ENCODE results near the gene CMBL.
"Not testable (repeated sequence)": the region's sequence is repeated elsewhere in the genome, so short reads cannot be mapped to it uniquely, and the experiment has no call there.

CMBL gene
- total RNA-seq: 0.28 to 4.1 (median 2.0) reads per million in 17 experiments

DNA sequence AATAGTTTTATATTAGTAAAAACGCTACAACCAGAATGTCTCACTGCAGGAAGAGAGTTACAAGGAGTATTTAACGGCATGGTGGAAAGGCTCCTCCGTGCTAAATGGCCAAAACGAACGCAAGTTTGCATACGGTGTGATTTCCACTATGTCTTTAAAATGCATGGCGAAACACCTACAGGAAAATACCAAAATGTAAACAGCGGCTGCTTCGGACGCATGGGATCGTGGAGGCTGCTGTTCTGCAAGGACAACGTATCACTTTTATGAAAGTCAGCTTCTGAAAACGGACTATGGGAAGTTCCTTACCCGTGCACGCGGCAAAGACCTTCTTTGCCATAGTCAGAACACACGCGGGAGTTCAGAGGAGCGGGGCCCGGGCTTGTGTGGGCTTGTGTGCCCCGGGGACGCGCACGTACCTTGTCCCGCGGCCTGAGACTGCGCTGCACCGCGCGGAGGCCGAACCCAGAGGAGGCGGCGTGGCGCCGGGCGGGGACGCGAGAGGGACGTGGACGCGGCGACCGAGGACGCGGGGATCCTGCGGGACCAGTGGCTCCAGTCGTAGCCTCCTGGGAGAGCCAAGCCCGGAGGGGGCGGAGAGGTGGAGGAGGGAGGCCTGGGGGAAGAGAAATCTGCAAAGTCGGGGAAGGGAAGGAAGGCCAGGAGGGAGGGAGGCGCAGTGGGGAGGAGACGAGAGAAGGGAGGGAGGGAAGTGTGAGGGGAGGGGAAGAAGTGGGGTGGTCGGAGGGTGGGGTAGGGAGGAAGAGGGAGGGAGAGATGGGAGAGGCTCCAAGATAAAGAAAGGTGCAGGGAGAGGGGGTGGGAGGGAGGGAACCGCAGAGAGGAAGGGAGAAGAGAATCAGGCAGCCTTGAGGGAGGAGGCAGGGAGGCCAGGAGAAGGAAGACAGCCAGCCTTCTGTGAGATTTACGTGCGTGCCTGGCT is at the start of gene CMBL:
Gene CMBL (minus strand): TSS at position 697 of the 943 bp plus-strand sequence. CDS start 17,140 bp downstream, outside the sequence.
- DNase-seq: peak; percentile 43 to 79 (median 60)

DNA sequence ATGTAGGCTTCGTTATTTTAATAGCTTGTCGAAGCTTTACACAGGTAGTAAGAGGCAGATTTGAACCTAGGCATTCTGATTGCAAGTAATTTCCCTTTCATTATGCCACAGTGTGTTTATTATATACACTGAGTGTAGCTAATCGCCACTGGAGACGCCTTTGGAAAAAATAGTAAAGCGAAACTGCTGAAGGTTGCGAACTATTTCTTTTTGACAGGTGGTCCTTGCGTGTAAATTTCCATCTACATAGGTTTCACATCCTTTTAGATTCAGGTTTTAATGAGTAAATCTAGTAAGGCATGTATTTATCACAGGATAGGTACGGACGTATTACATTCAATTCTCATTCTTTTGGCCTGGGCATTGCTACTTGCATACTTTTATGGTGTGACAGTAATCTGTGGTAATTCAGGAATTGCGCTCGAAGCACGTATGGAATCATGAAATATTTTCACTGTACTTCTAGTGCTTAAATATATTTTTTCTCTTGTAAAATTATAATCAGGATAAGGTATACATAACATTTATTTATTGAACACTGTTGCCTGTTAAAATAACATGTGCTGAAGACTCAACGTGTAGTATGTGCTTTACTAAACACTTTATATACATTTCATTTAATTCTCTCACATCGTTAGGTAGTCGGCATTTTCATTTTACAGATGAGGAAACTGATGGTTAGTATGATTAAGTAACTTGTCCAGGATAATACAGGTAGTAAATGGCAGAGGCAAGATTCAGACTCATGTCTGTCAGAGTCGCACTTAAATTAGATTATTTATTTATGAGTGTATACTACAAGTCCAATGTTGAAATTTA is 47.6 kb upstream of the CMBL start:
- peak in 2 of 4 experiments; percentile 26 to 29 for DNase-seq

DNA sequence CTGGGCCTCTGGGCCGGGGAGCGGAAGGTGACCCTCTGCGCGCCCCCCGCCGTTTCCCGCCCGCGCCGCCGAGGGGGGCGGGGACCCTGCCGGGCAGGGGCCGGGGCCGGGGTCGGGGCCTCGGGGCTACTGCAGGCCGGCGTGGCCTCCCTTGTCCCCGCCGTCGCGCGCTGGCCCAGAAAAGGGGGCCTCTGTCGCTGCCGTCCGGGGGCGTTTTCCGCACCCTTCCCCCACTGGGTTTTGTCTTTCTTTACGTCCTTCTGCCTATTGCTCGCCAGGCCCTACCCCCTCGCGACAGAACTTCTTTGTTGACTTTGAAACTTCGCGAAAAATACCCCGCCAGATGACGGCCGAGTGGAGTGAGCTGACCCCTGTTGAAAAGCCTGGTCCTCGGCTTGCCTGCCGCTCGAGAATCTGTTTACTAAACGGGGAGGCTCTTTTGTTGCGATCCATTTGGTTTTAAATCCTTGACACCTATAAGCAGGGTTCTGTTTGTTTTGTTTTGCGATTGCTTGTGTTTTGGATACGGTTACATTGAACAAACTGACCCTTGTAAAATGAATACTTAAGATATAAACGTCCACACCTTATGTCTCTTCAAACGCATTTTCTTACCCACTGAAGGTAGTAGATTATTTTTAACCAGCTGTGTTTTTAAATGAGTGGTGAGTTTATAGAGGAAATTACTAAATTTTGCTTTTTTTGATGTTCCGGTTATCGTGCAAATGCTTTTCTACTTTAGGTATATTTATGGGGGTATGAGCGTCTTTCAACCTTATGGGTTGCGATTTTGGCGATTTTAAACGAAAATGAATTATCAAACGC is 46.6 kb upstream of the CMBL start:
- peak; percentile 33 to 59 (median 39) for DNase-seq

DNA sequence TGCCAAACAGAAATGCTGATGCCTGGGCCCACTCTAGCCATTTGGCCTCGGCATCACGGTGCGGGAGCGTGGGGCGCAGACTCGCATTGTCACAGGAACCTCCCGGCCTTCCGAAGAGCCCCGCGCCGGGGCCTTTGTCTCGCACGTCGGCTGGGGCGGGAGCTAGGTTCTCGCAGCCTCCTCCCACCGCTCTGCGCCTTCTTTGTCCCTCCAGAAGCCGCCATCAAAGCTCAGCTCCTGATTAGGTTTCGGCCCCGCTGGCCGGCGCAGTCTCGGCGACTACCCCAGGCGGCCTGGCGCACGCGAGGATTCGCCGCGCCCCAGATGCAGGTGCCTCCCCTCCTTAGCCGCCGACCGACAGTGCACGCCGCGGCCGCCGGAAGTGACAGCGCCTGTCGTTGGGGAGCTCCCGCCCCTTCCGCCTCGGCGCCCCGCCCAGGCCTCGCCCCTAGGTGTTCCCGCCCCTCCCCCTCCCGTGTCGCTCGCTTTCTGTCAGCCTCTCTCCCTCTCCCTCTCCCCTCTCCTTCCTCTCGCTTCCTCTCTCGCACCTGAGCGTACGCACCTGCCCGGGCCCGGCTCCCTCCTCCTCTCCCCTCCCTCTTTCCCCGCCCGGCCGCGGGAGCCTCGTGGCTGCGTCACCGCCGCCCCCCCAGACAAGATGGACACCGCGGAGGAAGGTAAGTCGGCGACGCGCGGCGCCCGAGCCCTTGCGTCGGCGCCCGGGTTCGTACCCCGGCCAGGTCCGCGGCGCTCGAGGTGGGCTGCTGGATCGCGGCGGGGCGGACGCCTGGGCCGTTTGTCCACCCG is 45.7 kb upstream of the CMBL start, which contains the start of gene MARCHF6:
Gene MARCHF6 (plus strand): TSS at position 455 of the 807 bp plus-strand sequence. CDS start 204 bp downstream, at position 659.
- peak; percentile 94 to 97 (median 96) for DNase-seq

DNA sequence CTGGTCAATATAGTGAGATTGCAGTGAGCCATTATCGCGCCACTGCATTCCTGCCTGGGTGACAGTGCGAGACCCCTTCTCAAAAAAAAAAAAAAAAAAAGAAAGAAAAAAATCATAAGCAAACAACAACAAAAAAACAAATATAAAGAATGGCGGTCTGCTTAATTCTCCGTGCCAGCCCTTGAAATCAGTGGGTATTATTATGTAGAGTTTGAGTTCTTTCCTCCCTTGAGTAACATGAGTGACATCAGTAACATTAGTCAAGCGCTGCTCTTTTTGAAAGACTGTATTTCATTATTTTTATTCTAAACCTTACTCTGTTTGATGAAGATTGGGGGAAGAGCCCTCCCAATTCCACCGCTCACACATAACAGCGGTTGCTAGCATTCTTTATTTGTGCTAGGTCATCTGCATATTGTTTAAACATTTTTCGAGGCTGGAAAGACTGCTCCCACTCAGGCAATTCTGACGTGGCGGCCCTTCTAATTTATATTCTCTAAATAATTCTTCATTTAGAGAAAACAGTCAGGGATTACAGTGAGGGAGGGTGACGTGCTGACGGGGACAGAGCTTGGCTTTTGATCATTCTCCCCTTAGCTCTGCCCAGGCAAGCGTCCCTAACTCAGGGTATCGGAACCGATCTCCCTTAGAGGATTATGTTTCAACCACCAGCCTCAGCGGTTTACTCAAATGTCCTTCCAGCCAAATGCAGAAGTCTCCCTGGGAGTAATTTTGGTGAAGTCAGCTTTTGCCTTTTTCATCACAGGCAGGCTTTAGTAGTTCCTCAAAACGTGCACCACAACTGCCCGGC is 44.9 kb upstream of the CMBL start:
- DNase-seq: peak; percentile 90 to 97 (median 94)

DNA sequence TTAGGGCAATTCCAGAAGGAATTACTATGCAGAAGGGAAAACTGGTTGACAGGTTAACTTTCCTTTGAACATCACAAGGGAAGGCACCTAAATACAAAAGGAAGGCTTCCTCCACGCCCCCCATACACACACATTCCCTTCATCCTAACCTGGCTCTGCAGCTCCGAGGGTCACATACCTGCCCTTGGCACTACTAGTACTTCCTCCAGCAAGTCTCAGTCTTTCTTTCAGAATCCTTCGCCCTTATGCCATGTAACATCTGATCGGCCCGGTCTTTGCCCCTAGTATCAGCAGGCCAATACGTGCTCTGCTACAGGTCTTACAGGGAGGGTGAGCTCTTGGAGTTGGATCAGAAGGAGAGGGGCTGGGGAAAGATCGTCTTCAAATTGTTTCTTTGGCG is 44.2 kb upstream of the CMBL start:
- no peak for DNase-seq

DNA sequence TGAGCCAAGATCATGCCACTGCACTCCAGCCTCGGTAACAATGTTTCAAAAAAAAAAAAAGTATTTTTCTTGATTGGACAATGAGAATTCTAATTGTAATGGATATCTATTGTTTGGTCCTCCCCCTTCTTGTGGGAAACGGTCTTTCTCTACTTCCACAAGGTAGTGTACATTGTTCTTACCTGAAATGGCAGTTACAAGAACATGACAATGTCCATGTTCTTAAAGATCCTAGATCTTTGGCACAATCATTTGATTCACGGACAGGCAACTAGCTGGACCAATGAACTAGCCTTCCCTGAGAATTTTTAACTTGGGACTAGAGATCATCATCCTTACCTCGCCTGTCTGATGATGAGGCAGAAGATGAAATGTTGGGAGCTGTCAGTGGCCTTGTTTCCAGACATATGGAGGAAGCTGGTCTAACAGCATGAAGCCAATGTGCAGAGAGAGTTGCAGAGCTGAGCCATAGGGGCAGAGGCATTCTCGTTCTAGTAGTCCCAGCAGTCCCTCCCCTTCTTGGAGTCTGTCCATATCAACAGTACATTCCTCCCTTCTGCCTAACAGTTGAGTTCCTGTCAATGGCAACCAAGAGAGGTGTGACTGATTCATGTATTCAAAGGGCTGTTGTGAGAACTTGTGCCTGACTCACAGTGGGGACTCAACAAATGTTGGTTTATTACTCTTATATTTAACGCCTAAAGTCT is 43.6 kb upstream of the CMBL start:
- DNase-seq: no peak

DNA sequence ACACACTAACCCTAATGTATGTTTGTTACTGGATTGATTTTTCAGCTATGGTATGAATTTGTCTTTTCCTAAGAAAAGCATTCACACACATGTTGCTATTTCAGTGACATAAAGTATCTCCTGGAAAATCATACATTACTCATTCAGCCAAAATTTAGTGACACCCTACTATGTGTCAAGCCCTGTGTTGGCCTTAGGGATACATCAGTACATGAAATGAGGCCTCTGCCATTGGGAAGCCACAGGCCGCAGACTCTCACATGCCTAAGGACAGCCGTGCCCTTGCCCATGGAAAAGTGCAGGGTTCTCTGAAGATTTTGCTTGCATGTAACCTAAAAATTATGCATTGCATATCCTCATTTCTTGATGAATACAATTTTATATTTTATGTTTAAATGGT is 40.6 kb upstream of the CMBL start:
- DNase-seq: no peak

DNA sequence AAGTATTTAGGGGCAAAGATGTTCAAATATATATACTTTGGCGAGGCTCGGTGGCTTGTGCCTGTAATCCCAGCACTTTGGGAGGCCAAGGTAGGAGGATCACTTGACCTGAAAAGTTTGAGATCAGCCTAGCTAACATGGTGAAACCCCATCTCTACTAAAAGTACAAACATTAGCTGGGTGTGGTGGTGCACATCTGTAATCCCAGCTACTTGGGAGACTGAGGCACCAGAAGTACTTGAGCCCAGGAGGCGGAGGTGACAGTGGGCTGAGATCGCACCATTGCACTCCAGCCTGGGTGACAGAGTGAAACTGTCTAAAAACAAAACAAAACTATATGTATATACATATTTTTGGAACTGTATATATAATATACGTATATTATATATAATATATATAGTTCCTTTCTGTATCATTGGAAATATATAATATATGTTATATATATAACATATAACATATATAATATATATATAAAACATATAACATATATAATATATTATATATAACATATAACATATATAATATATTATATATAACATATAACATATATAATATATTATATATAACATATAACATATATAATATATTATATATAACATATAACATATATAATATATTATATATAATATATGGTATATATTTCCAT is 36.9 kb upstream of the CMBL start:
- not testable (repeated sequence) for DNase-seq

DNA sequence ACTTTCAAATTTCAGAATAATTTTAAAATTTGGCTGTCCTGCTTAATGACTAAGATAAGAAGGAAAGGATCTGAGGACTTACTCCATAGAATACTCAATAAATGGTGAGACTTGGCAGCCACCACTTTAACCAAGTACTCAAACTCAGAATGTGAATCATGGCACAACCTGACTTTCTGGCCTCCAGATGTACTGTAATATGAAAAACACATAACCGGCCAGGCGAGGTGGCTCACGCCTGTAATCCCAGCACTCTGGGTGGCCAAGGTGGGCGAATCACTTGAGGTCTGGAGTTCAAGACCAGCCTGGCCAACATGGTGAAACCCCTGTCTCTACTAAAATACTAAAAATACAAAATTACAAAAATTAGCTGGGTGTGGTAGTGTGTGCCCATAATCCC is 35.8 kb upstream of the CMBL start:
- DNase-seq: no peak

DNA sequence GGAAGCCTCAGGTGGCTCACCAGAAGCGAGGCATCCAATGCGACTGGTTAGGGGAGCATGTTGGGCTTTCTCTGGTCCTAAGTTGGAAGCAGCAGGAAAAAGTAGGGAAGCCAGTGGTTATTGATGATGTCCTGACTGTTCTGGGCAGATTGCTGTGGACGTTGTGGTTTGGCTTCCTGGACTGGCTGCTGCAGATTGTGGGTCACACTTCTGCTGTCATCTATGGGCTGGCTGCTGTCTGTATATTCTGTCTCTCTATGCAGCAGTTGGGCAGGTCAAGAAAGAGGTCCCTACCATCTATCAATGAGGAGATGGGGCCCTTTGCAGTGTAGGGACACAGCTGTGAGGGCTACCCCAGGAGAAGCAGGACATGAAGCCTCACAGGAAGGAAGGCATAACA is 32.3 kb upstream of the CMBL start:
- DNase-seq: no peak

DNA sequence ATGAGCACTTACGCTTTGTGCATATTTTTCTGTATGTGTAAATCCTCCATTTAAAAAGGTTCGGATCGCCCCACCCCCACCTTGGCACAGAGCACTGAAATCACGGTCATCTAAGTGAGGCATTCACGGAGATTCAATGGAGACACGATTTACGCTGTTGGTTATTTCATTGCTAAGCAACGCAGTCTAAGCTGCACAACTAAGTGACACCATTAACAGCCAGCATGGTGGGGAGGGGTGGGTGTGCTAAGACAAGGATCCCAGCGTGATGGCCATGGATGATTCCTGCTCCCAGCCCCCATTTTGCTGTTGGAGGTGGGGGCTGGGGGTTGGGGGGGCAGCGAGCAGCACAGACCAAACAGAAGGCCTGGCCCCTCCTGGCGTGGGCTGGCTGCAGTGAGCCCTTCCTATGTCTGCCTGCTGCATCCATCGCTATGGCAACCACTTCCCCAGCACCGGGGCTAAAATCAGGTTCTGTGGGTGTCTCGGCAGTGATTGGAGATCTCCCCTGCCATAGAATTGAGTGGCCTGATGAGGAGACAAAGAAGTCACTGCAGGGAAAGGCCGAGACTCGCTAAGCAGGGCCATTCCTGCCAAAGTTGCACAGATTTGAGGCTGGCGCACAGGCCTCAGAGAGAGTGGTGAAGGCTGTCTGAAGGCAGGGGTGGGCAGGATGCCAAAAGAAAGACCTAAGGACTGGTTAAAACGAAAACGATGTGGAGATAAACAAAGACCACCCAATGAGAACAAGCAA is 31.5 kb upstream of the CMBL start:
- no peak for DNase-seq

DNA sequence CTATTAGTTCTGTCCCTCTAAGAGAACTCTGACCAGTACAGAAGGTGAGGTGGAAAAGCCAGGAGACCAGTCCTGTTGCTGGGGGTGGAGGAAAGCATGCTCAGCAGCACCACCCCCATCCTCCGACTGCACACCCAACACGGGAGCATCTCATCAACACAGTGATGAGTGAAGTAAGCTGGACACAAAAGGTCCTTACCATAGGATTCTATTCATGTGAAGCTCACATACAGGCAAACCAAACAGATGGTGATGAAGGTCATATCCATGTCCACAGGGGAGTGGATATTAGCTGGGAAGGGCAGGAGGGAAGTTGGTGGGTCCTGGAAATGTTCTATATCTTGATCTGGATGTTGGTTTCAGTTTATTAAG is 31.0 kb upstream of the CMBL start:
- DNase-seq: no peak

DNA sequence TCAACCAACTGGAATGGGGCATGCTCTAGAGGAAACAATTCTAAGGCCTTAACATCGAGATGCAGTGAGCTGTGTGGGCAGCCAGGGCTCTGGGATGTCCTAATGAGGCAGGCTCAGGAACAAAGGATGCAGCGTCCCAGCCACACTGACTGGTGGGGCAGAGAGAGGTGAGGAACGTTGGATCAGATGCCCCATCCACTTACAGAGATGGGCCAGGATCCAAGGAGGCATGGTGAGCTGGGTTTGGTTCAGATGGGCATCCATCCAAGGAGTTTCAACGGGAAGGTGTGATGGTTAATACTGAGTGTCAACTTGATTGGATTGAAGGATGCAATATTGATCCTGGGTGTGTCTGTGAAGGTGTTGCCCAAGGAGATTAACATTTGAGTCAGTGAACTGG is 30.3 kb upstream of the CMBL start:
- DNase-seq: no peak

DNA sequence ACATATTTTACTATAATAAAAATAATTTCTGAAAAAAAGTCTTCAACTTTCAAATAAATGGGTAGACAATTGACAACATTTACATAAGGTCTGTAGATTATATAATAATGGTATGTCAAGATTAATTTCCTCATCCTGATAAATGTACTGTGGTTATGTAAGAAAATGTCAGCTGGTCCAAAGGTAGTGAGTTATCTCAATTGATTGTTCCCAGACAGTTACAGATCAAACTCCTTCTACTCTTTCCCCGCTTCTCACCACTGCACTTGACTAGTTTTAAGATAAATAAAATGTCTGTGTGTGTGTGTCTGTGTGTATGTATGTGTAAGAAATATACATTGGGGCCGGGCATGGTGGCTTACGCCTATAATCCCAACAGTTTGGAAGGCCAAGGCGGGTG is 29.4 kb upstream of the CMBL start:
- no peak for DNase-seq

DNA sequence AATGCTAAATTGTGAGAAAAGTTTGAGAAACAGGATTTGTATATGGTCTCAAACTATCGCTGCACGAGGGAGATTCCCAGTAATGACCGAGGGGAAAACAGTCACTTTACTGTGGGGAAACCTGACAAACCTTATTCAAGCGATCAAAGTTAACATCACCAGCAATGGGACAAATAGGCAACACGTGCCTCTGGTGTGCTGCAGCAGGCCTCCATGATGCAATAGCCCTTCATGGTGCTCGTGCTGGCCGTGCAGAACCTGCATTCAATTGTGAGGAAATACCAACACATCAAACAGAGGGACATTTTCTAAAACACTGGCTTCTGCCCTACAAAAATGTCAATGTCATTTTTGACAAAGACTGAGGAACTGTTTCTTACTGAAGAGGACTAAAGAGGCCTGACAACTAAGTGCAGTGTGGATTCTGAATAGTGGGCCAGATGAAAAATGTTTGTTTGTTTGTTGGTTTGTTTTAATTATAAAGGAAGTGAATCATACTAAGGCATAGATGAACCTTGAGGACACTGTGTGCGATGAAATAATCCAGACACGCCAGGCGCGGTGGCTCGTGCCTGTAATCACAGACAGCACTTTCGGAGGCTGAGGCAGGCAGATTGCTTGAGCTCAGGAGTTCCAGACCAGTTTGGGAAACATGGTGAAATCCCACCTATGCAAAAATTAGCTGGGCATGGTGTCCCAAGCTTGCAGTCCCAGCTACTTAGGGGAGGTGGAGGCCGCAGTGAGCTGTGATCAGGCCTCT is 28.2 kb upstream of the CMBL start:
- DNase-seq: no peak

DNA sequence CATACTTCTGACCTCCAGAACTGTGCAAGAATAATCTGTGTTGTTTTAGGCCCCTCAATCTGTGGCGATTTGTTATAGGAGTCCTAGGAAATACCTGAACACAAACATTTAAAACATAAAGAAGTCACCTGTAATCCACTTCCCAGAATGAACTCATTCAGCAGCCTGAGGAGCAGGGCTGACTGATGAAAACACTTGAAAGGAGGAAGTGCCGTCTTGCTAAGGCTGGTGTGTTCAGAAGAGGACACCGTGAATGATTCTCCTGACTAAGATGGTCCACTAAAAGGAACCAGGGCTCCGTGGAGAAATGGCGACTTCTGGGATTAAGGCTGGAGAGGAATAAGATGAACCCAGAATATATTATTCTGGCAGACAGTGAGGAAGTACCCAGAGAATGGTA is 27.1 kb upstream of the CMBL start:
- peak; percentile 36 to 60 (median 56) for DNase-seq
